PC-3 (cell line): ENCODE data around the gene RNU6-1. TPM values are rescaled to one million over a fixed set of nuclear protein-coding genes. Genes with fewer than 3 reads are reported as not detected.

ENCODE experiments used
- ATAC-seq: fragments of 200-7000 bp; cut with Tn5 transposase; 2 replicates; pipeline ENCODE4 v1.9.1; 2020; ENCODE audit warnings: mild to moderate bottlenecking, moderate library complexity
- BruUV-seq: library from RNA; stranded (reverse); fragments of 400-500 nt; replicated peaks from 2 replicates; lab custom pipeline; 2021; lab: Mats Ljungman, UMichigan
- CTCF ChIA-PET: fragments of 300-600 bp; sonication (Branson Sonifier 250); formaldehyde crosslinking; loops from one replicate; lab custom pipeline; 2022; ENCODE audit warnings: antibody characterized with exemption; lab: Charles Lee
- POLR2A ChIA-PET: fragments of 300-600 bp; sonication (Branson Sonifier 250); formaldehyde crosslinking; loops from one replicate; lab custom pipeline; 2022; ENCODE audit warnings: antibody characterized with exemption; ENCODE audit not compliant: unreplicated experiment; lab: Charles Lee
- DNase-seq: peaks from one replicate; pipeline ENCODE4 v3.0.0-alpha.2; 2015
- H2AFZ ChIP-seq: fragments of 300-600 bp; sonication (generic); 2 replicates; pipeline ENCODE4 v1.6.0; 2016; ENCODE audit warnings: antibody characterized with exemption, low read length
- H3F3A ChIP-seq: fragments of 300-600 bp; sonication (generic); one replicate; pipeline ENCODE4 v1.6.0; 2017; ENCODE audit warnings: antibody characterized with exemption, low read length, control low read depth, mild to moderate bottlenecking; ENCODE audit not compliant: unreplicated experiment
- H3K27ac ChIP-seq: fragments of 300-600 bp; sonication (generic); 2 replicates; pipeline ENCODE4 v1.5.1; 2016; ENCODE audit warnings: mild to moderate bottlenecking, low read length
- H3K27me3 ChIP-seq: fragments of 300-600 bp; sonication (generic); 2 replicates; pipeline ENCODE4 v1.6.1; 2016; ENCODE audit warnings: low read length, mixed read lengths
- H3K36me3 ChIP-seq: fragments of 300-600 bp; sonication (generic); 2 replicates; pipeline ENCODE4 v1.6.1; 2016; ENCODE audit warnings: low read depth, mixed run types, low read length, mixed read lengths
- H3K4me1 ChIP-seq: fragments of 300-600 bp; sonication (generic); 2 replicates; pipeline ENCODE4 v1.5.1; 2016; ENCODE audit warnings: low read length; ENCODE audit not compliant: insufficient read depth
- H3K4me2 ChIP-seq: fragments of 300-600 bp; sonication (generic); 2 replicates; pipeline ENCODE4 v1.6.0; 2016; ENCODE audit warnings: low read length
- H3K4me3 ChIP-seq: fragments of 300-600 bp; sonication (generic); 2 replicates; pipeline ENCODE4 v1.5.1; 2016; ENCODE audit warnings: mild to moderate bottlenecking, low read length, mixed read lengths
- H3K79me2 ChIP-seq: fragments of 300-600 bp; sonication (generic); 2 replicates; pipeline ENCODE4 v1.6.1; 2017; ENCODE audit warnings: low read length, mixed read lengths
- H3K9ac ChIP-seq: fragments of 300-600 bp; sonication (generic); 2 replicates; pipeline ENCODE4 v1.6.0; 2016; ENCODE audit warnings: mild to moderate bottlenecking, low read length
- H3K9me2 ChIP-seq: fragments of 300-600 bp; sonication (generic); replicated peaks from 2 replicates; pipeline ENCODE4 v1.6.1; 2016; ENCODE audit warnings: mixed run types, low read length, mixed read lengths
- H3K9me3 ChIP-seq: fragments of 300-600 bp; sonication (generic); 2 replicates; pipeline ENCODE4 v1.6.1; 2016; ENCODE audit warnings: low read length, mixed read lengths
- H4K20me1 ChIP-seq: fragments of 300-600 bp; sonication (generic); 2 replicates; pipeline ENCODE4 v1.6.1; 2016; ENCODE audit warnings: low read length, mixed read lengths
- EZH2 ChIP-seq: fragments of 300-600 bp; sonication (generic); IDR thresholded peaks from one replicate; pipeline ENCODE4 v1.6.1; 2017; ENCODE audit warnings: antibody characterized with exemption, mild to moderate bottlenecking, low read length; ENCODE audit not compliant: unreplicated experiment
- EZH2phosphoT487 ChIP-seq: fragments of 300-600 bp; sonication (generic); IDR thresholded peaks from 2 replicates; pipeline ENCODE4 v1.6.1; 2018; ENCODE audit warnings: mild to moderate bottlenecking, antibody characterized with exemption, low read length, borderline replicate concordance
- intact Hi-C: fragments of 100-400 bp; cut with micrococcal nuclease; formaldehyde crosslinking; loops from 2 replicates; pipeline ENCODE4 v1.9.0; 2023
- total RNA-seq: library from RNA; depleted of rRNA; stranded (reverse); fragments of >200 nt; gene quantifications from 2 replicates; pipeline ENCODE4 v1.2.3, GENCODE V29; 2014
- TF ChIP-seq, protein P1 (sequence below): fragments of 300-600 bp; sonication (generic); conservative IDR thresholded peaks from 2 replicates; pipeline ENCODE4 v1.5.1; 2017; ENCODE audit warnings: antibody characterized with exemption, low read depth, mild to moderate bottlenecking, low read length

The RNU6-1 gene
- total RNA-seq, 1 experiment from 2014 or later = not detected

DNA sequence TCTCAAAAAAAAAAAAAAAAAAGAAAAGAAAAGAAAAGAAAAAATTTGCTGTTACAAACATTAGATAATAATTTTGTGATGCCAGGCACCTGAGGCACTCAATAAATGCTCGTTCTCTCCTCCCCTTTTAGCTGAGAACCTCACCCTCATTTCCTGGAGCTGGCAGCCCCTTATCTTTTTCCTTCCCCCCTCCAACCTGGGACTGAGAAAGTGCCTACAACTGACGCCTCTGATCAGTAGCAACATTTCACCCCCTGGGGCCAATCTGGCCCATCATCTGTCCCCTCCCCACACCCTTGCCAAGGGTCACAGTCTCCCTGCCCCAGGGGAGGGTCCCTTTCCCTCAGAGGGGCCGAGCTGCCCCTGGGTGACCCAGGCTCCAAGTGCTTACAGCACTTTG lies 12.6 kb upstream of the RNU6-1 start:
- no peaks in the 10 kb centered on the region for H3K27me3 ChIP-seq
- BruUV-seq = no TSS peak
- CTCF ChIA-PET = no interaction called here
- intact Hi-C loops = no loop called here
- no peaks in the 10 kb centered on the region for H4K20me1 ChIP-seq
- POLR2A ChIA-PET = no interaction called here
- DNase-seq (no peak), ATAC-seq (no peak)
- no peaks in the 10 kb centered on the region for H3F3A ChIP-seq
- H3K4me3 ChIP-seq = no peak overlapping the region
- no peaks in the 10 kb centered on the region for H3K9me3 ChIP-seq
- H3K36me3 ChIP-seq = no peaks in the 10 kb centered on the region
- no peak overlapping the region for H2AFZ ChIP-seq
- TF ChIP-seq EZH2phosphoT487 (no peak), EZH2 (no peak)
- TF ChIP-seq, protein P1, sequence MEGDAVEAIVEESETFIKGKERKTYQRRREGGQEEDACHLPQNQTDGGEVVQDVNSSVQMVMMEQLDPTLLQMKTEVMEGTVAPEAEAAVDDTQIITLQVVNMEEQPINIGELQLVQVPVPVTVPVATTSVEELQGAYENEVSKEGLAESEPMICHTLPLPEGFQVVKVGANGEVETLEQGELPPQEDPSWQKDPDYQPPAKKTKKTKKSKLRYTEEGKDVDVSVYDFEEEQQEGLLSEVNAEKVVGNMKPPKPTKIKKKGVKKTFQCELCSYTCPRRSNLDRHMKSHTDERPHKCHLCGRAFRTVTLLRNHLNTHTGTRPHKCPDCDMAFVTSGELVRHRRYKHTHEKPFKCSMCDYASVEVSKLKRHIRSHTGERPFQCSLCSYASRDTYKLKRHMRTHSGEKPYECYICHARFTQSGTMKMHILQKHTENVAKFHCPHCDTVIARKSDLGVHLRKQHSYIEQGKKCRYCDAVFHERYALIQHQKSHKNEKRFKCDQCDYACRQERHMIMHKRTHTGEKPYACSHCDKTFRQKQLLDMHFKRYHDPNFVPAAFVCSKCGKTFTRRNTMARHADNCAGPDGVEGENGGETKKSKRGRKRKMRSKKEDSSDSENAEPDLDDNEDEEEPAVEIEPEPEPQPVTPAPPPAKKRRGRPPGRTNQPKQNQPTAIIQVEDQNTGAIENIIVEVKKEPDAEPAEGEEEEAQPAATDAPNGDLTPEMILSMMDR = no peak
- no peaks in the 10 kb centered on the region for H3K79me2 ChIP-seq
- no peak overlapping the region for H3K27ac ChIP-seq
- no peaks in the 10 kb centered on the region for H3K9me2 ChIP-seq
- no peak overlapping the region for H3K9ac ChIP-seq
- H3K4me2 ChIP-seq = no peak overlapping the region
- no peaks in the 10 kb centered on the region for H3K4me1 ChIP-seq

GRCh38 chr15:67850994-67851571 lies 11.2 kb upstream of the RNU6-1 start:
- ChIA-PET CTCF (no interaction called here), POLR2A (no interaction called here)
- Histone ChIP-seq H3K36me3 (no peaks in the 10 kb centered on the region), H3K4me3 (no peak overlapping the region), H3K9me2 (no peaks in the 10 kb centered on the region), H3K9me3 (no peaks in the 10 kb centered on the region), H3K27me3 (no peaks in the 10 kb centered on the region), H3K27ac (no peak overlapping the region), H3K4me1 (no peaks in the 10 kb centered on the region), H3K9ac (no peak overlapping the region), H3K4me2 (no peak overlapping the region), H3K79me2 (no peaks in the 10 kb centered on the region), H4K20me1 (no peaks in the 10 kb centered on the region), H3F3A (no peaks in the 10 kb centered on the region), H2AFZ (no peak overlapping the region)
- ATAC-seq = no peak
- BruUV-seq = no TSS peak
- peak; percentile 45 for DNase-seq
- no peak for TF ChIP-seq EZH2phosphoT487
- intact Hi-C loops = no loop called here

- Histone ChIP-seq H2AFZ (no peak overlapping the region), H3F3A (no peaks in the 10 kb centered on the region), H3K4me2 (no peak overlapping the region), H3K9me2 (no peaks in the 10 kb centered on the region), H3K27me3 (no peaks in the 10 kb centered on the region), H3K9ac (no peak overlapping the region), H3K4me3 (no peak overlapping the region), H3K9me3 (no peaks in the 10 kb centered on the region), H4K20me1 (no peaks in the 10 kb centered on the region), H3K4me1 (no peaks in the 10 kb centered on the region), H3K79me2 (no peaks in the 10 kb centered on the region), H3K27ac (no peak overlapping the region), H3K36me3 (no peaks in the 10 kb centered on the region)
- TF ChIP-seq EZH2 = no peak
- BruUV-seq = no TSS peak
- DNase-seq (no peak), ATAC-seq (no peak)
- POLR2A ChIA-PET = no interaction called here
- intact Hi-C loops = no loop called here
- CTCF ChIA-PET = no interaction called here
Measured at GRCh38 chr15:67850336-67850735, 10.5 kb upstream of the RNU6-1 start.

- H3K27me3 ChIP-seq = no peaks in the 10 kb centered on the region
- no peaks in the 10 kb centered on the region for H3K36me3 ChIP-seq
- ATAC-seq (no peak), DNase-seq (no peak)
- no peak for TF ChIP-seq EZH2phosphoT487
- TF ChIP-seq, protein P1 = no peak
- no peaks in the 10 kb centered on the region for H3K4me1 ChIP-seq
- no peak overlapping the region for H3K4me2 ChIP-seq
- no peaks in the 10 kb centered on the region for H3F3A ChIP-seq
- no peak overlapping the region for H2AFZ ChIP-seq
- no peaks in the 10 kb centered on the region for H3K9me2 ChIP-seq
- POLR2A ChIA-PET = no interaction called here
- H3K27ac ChIP-seq = no peak overlapping the region
- CTCF ChIA-PET = no interaction called here
- H3K9ac ChIP-seq = no peak overlapping the region
- H3K79me2 ChIP-seq = no peaks in the 10 kb centered on the region
- intact Hi-C loops = no loop called here
- H3K4me3 ChIP-seq = no peak overlapping the region
- no TSS peak for BruUV-seq
- no peaks in the 10 kb centered on the region for H3K9me3 ChIP-seq
- H4K20me1 ChIP-seq = no peaks in the 10 kb centered on the region
Measured at GRCh38 chr15:67849538-67849937, 9.7 kb upstream of the RNU6-1 start.
